Measurements from ENCODE around the gene CUX1. TPM values are rescaled to one million over a fixed set of nuclear protein-coding genes. Genes with fewer than 3 reads are reported as not detected.

CUX1 gene
- total RNA-seq, 1 donor from 2014 or later: 56.5 TPM

DNA sequence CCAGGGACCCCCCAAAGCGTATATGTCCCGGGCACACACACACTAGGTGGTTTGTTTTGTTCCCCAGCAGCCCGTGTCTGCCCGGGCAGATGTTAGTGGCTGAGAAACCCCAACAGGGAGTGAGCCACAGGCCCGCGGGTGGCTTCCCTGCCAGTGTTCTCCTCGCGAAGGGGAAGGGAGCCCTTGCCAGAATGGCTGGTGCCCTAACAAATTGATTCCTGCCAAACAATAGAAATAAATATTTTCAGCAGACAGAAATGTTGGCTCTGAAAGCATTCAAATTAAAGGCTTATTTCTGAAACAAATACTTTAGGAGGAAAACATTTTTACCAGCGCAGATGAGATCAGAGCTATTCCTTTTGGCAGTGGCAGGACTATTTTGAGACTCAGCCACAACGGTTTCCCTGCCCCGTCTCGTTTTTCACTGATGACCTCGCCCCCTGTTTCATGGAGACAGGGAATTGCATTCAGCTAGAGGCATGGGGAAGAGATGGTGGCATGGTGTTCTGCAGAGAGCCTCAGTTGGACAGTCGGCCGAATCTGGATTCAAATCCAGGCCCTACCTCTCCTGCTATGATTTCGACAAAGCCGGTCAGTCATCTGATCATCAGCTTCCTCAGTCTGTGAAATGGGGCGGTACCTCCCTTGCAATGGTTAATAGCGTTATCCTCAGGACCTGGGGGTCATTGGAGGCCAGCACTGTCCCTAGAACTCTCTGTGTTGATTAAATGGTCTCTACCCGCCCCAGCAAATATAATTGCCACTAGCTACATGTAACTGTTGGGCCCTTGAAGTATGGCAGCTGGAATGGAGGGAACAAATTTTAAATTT, 84.5 kb downstream of the CUX1 start:
- Mint-ChIP-seq H3K4me3 (ENCODE audit: unreplicated experiment) (no peak overlapping the region), H3K4me1 (ENCODE audit: low read depth, unreplicated experiment) (peaks cover 26% of the 10 kb centered on the region), H3K27me3 (ENCODE audit: unreplicated experiment) (no peaks in the 10 kb centered on the region), H3K36me3 (ENCODE audit: unreplicated experiment) (no peaks in the 10 kb centered on the region), H3K27ac (ENCODE audit: unreplicated experiment) (no peak overlapping the region), H3K9me3 (ENCODE audit: unreplicated experiment) (peaks cover 3% of the 10 kb centered on the region)
- TF ChIP-seq, protein P1, sequence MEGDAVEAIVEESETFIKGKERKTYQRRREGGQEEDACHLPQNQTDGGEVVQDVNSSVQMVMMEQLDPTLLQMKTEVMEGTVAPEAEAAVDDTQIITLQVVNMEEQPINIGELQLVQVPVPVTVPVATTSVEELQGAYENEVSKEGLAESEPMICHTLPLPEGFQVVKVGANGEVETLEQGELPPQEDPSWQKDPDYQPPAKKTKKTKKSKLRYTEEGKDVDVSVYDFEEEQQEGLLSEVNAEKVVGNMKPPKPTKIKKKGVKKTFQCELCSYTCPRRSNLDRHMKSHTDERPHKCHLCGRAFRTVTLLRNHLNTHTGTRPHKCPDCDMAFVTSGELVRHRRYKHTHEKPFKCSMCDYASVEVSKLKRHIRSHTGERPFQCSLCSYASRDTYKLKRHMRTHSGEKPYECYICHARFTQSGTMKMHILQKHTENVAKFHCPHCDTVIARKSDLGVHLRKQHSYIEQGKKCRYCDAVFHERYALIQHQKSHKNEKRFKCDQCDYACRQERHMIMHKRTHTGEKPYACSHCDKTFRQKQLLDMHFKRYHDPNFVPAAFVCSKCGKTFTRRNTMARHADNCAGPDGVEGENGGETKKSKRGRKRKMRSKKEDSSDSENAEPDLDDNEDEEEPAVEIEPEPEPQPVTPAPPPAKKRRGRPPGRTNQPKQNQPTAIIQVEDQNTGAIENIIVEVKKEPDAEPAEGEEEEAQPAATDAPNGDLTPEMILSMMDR (IDR thresholded peaks at IDR 0.05; ENCODE audit: partially characterized antibody, unreplicated experiment): no peak
- DNase-seq: no peak

DNA sequence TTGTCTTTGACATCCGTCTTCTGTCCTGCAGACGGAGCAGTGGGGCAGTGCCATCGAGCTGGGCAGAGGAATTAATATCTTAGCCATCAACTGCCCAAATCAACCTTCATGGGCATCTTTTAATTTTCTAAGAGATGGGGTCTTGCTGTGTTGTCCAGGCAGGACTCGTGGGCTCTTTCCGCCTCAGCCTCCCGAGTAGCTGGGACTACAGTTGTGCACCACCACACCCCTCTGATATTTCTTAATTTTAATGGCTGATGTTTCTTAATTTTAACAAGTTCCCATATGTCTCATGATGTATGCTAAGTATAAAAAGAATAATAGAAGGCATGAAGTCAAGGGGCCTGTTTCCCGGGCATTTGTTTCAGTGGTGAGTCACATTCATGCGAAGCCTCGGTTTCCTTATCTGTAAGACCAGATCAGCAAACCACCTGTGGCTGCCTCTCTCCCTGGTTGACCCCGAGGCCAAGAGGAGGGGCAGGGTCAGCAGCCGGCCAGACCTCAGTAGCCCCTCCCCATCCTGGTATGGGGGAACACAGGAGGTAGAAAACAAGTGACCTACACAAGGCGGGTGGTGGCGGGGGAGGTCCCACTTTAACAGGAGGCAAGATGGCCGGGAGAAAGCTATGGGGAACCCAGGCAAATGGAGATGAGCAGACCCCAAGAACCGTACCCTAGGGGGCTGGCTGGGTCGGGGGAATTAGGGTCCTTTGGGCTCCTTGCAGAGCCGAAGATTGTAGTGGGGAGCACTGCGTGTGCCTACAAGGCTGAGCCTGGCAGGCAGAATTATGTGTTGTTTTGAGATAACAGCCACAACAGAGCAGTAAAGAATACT, 85.5 kb downstream of the CUX1 start:
- peak overlapping the region; percentile 17 for H3K27ac Mint-ChIP-seq (ENCODE audit: unreplicated experiment)

DNA sequence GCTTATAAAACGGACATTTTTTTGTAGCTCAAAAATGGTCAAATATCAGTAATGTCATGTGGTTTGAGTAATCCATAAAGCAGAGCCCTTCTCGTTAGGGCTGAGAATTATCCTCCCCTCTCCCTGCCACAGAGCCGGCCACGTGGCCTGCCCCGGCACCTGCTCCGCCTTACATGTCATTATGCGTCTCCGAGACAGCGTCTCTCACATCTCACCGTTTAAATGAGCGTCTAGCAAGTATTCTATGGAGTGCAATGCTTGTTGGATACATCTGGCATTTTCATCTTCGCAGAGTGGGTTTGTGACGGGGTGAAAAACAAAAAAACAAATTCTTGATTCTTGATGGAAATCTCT, 86.1 kb downstream of the CUX1 start:
- Mint-ChIP-seq H3K27me3 (ENCODE audit: unreplicated experiment) (no peaks in the 10 kb centered on the region), H3K27ac (ENCODE audit: unreplicated experiment) (no peak overlapping the region), H3K36me3 (ENCODE audit: unreplicated experiment) (no peaks in the 10 kb centered on the region), H3K4me1 (ENCODE audit: low read depth, unreplicated experiment) (peaks cover 22% of the 10 kb centered on the region), H3K9me3 (ENCODE audit: unreplicated experiment) (peaks cover 3% of the 10 kb centered on the region), H3K4me3 (ENCODE audit: unreplicated experiment) (no peak overlapping the region)
- peak; percentile 49 for DNase-seq
- TF ChIP-seq, protein P1 (IDR thresholded peaks at IDR 0.05; ENCODE audit: partially characterized antibody, unreplicated experiment): no peak

More for the DNA sequence above, 85.5 kb downstream of the CUX1 start:
- H3K4me3 Mint-ChIP-seq (ENCODE audit: unreplicated experiment): no peak overlapping the region
- peaks cover 22% of the 10 kb centered on the region for H3K4me1 Mint-ChIP-seq (ENCODE audit: low read depth, unreplicated experiment)
- DNase-seq: no peak
- H3K9me3 Mint-ChIP-seq (ENCODE audit: unreplicated experiment): peaks cover 3% of the 10 kb centered on the region
- no peaks in the 10 kb centered on the region for H3K36me3 Mint-ChIP-seq (ENCODE audit: unreplicated experiment)
- TF ChIP-seq, protein P1 (IDR thresholded peaks at IDR 0.05; ENCODE audit: partially characterized antibody, unreplicated experiment): no peak
- H3K27me3 Mint-ChIP-seq (ENCODE audit: unreplicated experiment): no peaks in the 10 kb centered on the region

DNA sequence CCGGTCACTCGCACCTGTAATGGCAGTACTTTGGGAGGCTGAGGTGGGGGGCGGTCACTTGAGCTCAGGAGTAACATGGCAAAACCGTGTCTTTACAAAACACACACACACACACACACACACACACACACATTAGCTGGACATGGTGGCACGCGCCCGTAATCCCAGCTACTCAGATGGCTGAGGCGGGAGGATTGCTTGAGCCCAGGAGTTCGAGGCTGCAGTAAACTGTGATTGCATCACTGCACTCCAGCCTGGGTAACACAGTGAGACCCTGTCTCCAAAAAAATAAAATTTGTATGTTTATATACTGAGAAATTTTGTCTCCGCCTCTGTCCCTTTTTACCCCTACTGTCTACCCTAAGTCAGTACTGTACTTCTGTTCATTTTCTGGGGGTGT, 86.6 kb downstream of the CUX1 start:
- no peak for DNase-seq
- Mint-ChIP-seq H3K36me3 (ENCODE audit: unreplicated experiment) (no peaks in the 10 kb centered on the region), H3K9me3 (ENCODE audit: unreplicated experiment) (peaks cover 3% of the 10 kb centered on the region), H3K27ac (ENCODE audit: unreplicated experiment) (no peak overlapping the region), H3K4me1 (ENCODE audit: low read depth, unreplicated experiment) (peaks cover 22% of the 10 kb centered on the region), H3K4me3 (ENCODE audit: unreplicated experiment) (no peak overlapping the region), H3K27me3 (ENCODE audit: unreplicated experiment) (no peaks in the 10 kb centered on the region)
- TF ChIP-seq, protein P1 (IDR thresholded peaks at IDR 0.05; ENCODE audit: partially characterized antibody, unreplicated experiment): no peak
